Central memory CD4-positive, alpha-beta T cell (primary cell): ENCODE measurements around the gene PRKAA2.

Experiments used
- DNase-seq: peaks from one replicate; pipeline ENCODE4 v3.0.0; 2022

The PRKAA2 gene

DNA sequence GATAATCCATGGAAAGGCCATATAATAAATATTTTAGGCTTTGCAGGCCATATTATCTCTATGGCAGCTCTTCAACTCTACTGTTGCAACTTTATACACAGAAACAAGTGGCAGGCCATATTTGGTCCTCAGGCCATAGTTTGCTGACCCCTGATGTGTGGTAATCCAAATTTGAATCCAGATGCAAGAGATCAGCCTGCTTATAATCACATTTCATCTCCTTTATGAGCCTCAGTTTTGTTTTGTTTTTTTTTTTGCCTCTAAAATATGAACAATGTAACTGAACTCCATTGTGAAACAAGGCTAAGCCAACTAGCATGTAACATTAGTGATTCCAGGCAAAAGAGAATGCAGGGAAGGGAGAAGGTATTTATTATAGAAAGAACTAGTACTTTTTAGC, 81.6 kb downstream of the PRKAA2 start:
- DNase-seq = no peak

DNA sequence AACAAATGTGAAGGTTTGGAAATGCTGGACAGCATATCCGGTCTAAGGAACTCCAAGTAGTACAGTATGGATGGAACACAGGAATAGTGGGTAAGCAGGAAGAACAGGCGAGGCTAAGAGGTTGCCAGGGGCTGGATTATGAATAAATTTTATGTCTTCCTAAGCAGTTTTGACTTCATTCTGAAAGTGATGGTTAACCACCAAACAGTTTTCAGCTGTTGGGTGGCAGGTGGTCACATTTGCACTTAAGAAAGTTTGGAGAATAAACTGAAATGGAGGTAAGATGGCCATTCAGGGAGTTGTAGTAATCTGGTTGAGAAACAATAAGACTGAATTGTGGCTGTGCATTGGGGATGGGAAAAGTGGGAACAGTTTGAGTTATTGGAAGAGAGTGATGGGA, 83.8 kb downstream of the PRKAA2 start:
- no peak for DNase-seq

DNA sequence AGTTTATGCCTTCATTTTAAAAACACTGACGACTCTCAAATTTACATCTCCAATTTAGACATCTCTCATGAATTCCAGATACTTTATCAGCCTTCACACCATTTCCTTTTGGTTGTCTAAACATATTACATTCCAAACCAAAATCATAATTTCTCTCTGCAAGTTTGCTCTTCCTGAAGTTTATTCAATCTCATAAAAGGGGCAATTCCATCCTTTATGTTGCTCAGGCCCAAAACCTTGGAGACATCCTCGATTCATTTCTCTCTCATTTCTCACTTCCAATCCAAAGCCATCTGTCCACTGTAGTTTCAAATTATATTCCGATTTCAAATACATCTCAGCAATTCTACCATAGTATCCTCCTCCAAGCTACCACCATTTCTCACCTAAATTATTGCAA, 100.1 kb downstream of the PRKAA2 start:
- DNase-seq = no peak

- no peak for DNase-seq
Measured at GRCh38 chr1:56754708-56755479, 109.8 kb downstream of the PRKAA2 start.

GRCh38 chr1:56755911-56756310, 110.8 kb downstream of the PRKAA2 start:
- DNase-seq = no peak

DNA sequence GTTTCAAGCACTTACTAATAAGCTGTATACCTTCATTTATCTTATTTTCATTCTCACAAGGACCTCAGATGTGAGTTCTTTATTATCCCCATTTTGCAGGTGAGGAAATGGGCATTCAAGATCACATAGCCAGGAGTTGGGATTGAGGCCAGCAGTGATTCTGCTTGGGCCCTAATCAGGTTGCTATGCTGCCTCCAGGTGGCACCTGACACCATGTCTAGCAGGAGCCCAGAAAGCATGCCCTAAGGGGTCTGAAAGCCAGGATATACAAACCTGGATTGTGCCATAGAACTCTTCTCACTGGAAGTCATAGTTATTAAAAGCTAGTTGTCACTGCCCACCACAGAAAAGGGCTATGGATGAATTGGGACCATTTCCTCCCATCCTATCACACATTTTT, 113.0 kb downstream of the PRKAA2 start:
- no peak for DNase-seq

DNA sequence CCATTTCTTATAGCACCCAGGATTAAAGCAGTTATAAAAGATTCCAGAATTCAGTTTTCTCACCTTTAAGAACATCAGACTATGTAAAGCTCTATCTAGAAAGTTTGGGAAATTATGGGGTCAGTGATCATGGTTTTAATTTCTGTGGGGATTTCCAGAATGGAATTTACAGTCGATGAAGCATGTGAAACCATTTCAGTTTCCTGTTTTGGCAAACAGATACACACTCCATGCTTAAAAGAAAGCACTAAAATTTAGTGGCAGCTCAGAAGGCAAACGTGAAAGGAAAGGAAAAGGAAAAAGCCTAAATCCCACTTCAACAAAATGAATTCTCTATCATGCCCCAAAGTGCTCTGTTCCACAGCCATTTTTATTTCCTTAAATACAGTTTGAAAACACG, 113.7 kb downstream of the PRKAA2 start:
- DNase-seq = no peak
